Eye (tissue), 1 donor: ENCODE data around the gene LSM12.
"Not testable (repeated sequence)": the region's sequence is repeated elsewhere in the genome, so short reads cannot be mapped to it uniquely, and the experiment has no call there.

Source experiments
- DNase-seq: peaks from one replicate; pipeline ENCODE4 v3.0.0-alpha.2; 2015

Gene LSM12

GRCh38 chr17:44005527-44006271, 60.8 kb downstream of the LSM12 start:
- peak; percentile 55 for DNase-seq

- peak; percentile 55 for DNase-seq
These were observed 61.5 kb downstream of the LSM12 start for GRCh38 chr17:44004761-44005526.

GRCh38 chr17:44004077-44004760, 62.3 kb downstream of the LSM12 start, which contains the start of gene NAGS:
NAGS (plus strand) TSS chr17:44004622; CDS start chr17:44004664, 42 bp downstream.
- DNase-seq: peak; percentile 39

- no peak for DNase-seq
These were observed 64.2 kb downstream of the LSM12 start for GRCh38 chr17:44002141-44002848.

- no peak for DNase-seq
These were observed 65.0 kb downstream of the LSM12 start for GRCh38 chr17:44001461-44001920.

GRCh38 chr17:44000871-44001460, 65.5 kb downstream of the LSM12 start:
- no peak for DNase-seq

GRCh38 chr17:44000141-44000860, 66.2 kb downstream of the LSM12 start:
- DNase-seq: no peak

- DNase-seq: no peak
These were observed 67.4 kb downstream of the LSM12 start for GRCh38 chr17:43999024-43999423.

- DNase-seq: no peak
These were observed 67.9 kb downstream of the LSM12 start for GRCh38 chr17:43998552-43998951.

GRCh38 chr17:43997180-43997579, 69.3 kb downstream of the LSM12 start:
- DNase-seq: not testable (repeated sequence)

- no peak for DNase-seq
These were observed 71.4 kb downstream of the LSM12 start for GRCh38 chr17:43995150-43995471.

GRCh38 chr17:43994272-43995149, 72.0 kb downstream of the LSM12 start:
- peak; percentile 87 for DNase-seq

DNA sequence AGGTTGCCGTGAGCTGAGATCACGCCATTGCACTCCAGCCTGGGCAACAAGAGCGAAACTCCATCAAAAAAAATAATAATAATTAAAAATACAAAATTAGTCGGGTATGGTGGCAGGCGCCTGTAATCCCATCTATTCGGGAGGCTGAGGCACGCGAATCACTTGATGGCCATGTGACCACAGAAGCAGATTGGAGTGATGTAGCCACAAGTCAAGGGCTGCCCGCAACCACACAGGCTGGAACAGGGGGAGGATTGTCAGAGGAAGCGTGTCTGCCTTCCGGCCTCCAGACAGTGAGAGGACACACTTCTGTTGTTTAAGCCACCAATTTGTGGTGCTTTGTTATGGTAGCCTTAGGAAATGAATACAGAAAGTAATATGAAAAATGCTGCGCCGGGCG, 73.8 kb downstream of the LSM12 start:
- DNase-seq: no peak

DNA sequence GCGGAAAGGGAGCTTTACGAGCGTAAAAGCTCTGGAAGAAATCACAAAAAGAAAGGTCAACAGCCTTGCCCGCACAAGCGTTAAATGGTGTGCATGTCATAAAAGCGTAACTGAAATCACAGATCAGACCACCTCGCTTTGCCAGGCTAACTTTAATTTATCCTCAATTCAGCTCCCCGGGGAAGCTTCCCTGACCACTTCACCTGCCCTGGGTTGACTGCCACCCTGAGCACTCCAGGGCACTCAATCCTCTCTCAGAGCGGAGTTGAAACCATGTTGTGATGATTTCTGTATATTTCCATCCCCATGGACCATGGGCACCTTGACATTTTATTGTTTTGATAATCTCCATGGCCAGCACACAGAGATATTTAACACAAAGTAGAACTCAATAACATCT, 78.2 kb downstream of the LSM12 start:
- no peak for DNase-seq

DNA sequence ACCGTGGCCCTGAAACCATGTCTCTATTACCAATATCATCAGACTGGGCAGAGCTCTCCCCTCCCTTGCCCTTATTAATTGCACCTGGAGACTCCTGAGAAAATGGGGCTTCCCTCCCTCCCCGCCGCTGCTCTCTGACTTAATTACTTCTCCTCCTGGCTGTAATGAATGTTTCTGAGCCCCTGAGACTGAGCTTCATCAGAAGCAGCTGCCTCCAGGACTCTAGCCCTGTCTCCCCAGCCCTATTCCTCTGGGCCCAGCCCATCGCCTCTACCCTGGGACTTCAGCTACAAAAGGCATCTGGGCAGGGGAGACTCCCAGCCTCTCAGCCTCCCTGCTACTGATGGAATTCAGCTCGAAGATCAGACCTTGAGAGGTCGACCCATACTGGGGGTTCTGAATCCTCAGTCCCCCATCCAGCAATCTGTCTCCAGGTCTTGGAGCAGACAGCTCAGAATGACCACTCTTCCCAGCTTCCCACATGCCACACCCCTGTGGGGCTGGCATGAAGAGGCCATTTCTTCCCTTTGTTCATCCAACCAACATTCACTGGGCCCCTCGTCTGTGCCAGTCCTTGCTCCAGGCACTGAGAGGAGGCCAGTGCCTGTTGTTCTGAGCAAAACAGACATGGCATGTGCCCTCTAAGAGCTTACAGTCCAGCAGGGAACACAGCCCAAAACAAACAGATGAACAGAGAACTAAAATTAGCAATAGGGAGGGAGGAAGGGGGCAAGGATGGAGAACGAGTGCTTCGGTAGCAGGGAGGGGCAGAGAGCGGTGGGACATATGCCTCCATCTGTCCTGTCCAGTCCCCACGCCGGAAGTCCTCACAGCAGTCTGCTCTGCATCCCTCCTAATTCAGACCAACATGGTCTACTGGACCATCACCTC, 79.1 kb downstream of the LSM12 start:
- no peak for DNase-seq

DNA sequence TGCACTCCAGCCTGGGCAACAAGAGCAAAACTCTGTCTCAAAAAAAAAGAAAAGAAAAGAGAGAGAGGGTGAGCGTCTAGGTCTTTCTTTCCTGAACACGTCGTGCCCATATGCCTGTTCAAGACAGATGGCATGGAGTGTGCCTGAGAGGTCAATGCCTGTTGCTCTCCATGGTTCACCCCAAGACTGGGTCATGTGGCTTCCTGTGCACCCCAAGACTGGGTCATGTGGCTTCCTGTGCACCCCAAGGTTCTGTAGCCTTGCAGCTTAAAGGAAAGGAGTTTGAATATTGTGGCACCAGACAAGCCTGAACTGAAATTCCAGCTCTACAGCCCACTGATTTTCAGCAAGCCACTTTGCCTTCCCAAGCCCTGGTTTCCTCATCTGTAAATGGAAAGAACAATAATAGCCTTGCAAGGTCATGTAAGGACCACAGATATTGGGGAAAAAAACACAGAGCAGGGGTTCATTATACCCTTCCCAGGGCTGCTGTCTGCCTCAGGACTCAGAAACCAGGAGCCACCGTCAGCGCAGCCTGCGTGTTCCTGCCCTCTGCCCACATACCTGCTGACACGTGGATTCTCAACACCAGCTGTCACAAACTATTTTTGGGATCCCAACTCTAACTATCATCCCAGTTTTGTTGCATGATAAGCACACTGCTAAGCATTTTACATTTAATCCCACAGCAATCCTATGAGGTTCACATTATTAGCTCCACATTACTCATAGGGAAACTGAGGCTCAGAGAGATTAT, 80.1 kb downstream of the LSM12 start:
- DNase-seq: no peak

GRCh38 chr17:43984521-43984920, 82.0 kb downstream of the LSM12 start:
- DNase-seq: no peak
